GM18499 (cell line): ENCODE data around the gene CDY2B.
"Not testable (repeated sequence)": the region's sequence is repeated elsewhere in the genome, so short reads cannot be mapped to it uniquely, and the experiment has no call there.

Experiments used
- ATAC-seq: cut with Tn5 transposase; IDR thresholded peaks from one replicate; pipeline ENCODE4 v1.9.1; 2021; ENCODE audit warnings: moderate number of reproducible peaks; ENCODE audit not compliant: insufficient read depth, unreplicated experiment

The CDY2B gene

GRCh38 chrY:17880120-17880519, at the start of gene CDY2B:
Gene CDY2B (minus strand): TSS chrY:17880220. CDS start chrY:17879892, 328 bp downstream.
- not testable (repeated sequence) for ATAC-seq

DNA sequence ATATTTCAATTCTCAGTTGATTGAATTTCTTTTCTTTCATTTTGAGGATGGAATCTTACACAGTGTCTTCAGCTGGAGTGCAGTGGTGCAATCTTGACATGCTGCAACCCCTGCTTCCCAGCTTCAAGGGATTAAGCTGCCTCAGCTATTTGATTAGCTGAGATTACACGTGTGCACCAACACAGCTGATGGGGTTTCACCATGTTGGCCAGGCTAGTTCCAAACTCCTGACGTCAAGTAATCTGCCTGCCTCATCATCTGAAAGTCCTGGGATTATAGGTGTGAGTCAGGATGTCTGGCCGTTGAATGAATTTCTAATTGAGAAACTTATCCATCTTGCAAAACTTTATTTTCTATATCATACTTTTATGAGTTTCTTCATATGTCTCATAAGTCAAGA, 28.0 kb upstream of the CDY2B start:
- not testable (repeated sequence) for ATAC-seq

- not testable (repeated sequence) for ATAC-seq
Measured at GRCh38 chrY:17907351-17907750, 27.3 kb upstream of the CDY2B start.

GRCh38 chrY:17881697-17882096, 1.7 kb upstream of the CDY2B start:
- not testable (repeated sequence) for ATAC-seq

DNA sequence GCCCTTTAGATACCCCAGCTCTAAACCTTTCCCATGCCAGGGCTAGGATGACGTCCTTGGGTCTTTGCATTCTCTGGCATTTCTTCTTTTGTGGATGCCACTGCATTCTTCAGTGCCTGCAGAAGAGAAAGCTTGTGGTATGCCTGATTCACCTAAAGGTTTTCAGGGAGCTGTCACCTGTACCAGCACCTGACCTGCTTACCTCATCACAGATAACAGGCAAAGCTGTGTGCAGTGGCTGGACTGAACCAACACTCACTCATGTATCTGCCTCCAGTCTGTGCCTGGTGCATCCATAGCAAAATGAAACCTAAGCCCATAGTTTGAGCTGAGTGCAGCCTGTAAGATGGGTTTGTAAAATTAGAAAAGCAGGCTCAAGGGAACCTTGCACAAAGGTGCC, 3.3 kb downstream of the CDY2B start:
- ATAC-seq = not testable (repeated sequence)

DNA sequence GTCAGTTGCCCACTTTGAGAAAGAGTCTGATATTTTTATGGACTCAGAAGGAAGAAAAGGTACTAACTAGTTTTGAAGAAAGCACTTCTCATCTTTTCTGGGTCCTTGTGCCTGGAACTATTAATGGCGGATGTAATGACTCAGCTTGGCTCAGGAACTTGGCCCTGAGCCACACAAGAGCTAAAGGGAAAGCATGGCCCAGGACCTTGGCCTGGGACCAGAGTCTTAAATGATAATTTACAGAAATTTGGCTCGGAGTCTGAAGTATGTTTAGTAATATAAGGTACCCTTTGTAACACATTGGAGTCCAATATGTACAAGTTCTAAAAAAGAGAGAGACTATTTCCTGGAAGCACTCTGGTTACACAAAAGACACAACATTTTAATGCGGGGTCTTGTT, 4.6 kb downstream of the CDY2B start:
- not testable (repeated sequence) for ATAC-seq

GRCh38 chrY:17871194-17871903, 8.7 kb downstream of the CDY2B start:
- not testable (repeated sequence) for ATAC-seq

DNA sequence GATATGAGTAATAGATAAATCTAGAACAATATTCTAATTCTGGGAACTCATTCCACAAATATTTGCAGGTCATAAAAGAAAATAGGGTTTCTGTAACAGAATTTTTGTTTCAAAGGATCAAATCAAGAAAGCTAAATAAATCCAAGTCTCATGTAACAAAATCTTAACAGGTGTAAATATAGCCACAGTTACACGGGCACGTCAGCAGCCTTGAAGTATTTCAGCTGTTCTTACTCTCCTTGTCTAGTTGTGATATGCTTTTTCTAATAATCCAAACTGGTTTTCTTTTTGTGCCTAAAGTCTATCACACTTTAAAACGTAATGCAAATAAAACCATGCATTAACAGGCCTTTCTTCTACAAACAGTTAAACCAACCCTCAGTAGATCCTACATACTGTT, 9.3 kb downstream of the CDY2B start:
- not testable (repeated sequence) for ATAC-seq

- not testable (repeated sequence) for ATAC-seq
Measured at GRCh38 chrY:17867850-17868249, 12.2 kb downstream of the CDY2B start.

DNA sequence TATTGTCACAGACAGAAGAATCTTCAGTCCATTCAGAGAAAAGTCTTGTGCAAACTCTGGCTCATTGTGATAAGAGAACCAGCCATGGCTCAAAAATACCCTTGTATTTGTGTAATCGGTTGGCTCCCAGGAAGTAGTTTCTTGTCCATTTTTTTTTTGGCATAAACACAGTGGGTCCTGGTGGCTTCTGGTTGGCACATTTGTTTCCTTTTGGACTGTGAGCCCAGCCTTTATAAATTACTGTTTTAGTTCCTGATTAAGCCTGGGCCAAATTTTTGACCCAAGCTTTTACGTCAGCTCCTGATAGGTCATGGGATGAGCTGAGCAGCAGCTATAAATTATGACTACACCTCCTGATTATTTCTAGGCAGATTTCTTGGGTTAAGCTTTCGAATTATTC, 19.4 kb downstream of the CDY2B start:
- ATAC-seq = not testable (repeated sequence)

GRCh38 chrY:17856963-17857848, 22.8 kb downstream of the CDY2B start:
- not testable (repeated sequence) for ATAC-seq

- ATAC-seq = not testable (repeated sequence)
Measured at GRCh38 chrY:17856508-17856907, 23.5 kb downstream of the CDY2B start.

DNA sequence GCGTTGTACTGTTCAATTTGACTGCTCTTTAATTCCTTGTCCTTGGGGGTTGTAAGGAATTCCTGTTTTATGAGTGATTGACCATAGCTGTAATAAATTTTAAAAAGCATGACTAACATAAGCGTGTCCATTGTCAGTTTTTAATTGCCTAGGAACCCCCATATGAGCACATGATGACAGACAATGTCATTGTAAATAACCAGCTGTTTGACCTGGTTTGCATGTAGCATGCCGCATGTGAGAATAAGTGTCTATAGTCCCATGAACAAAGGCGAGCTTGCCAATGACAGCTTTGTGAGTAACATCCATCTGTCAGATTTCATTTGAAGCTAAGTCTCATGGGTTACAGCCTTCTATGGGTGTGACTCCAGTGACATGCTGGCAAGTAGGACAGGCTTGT, 30.9 kb downstream of the CDY2B start:
- not testable (repeated sequence) for ATAC-seq

GRCh38 chrY:17832149-17832548, 47.9 kb downstream of the CDY2B start:
- not testable (repeated sequence) for ATAC-seq
